Upper lobe of left lung (tissue), 4 donors: ENCODE results near the gene ZNF438.

ENCODE experiments used
- CTCF ChIP-seq, 6 experiments: fragments of 450-650 bp in 4 of 6; fragments of 200-600 bp in 2 of 6; sonication (generic) in 2 of 6; IDR thresholded peaks; one replicate each; pipeline ENCODE4 v1.5.1; 2016 to 2019; ENCODE audit warnings: antibody characterized with exemption in 6 of 6
- EP300 ChIP-seq, 4 donors: sonication (generic); formaldehyde crosslinking; IDR thresholded peaks; one replicate each; pipeline ENCODE4 v1.5.1; 2017; ENCODE audit warnings: antibody characterized with exemption in 4 of 4, control low read depth in 2 of 4
- POLR2A ChIP-seq, 4 donors: fragments of 450-650 bp; IDR thresholded peaks; one replicate each; pipeline ENCODE4 v1.5.1; 2016 to 2017; ENCODE audit warnings: antibody characterized with exemption in 4 of 4, mild to moderate bottlenecking in 2 of 4
- POLR2AphosphoS5 ChIP-seq, 2 donors: sonication (generic); formaldehyde crosslinking; IDR thresholded peaks; one replicate each; pipeline ENCODE4 v1.5.1; 2017; ENCODE audit warnings: antibody characterized with exemption in 2 of 2

- TF ChIP-seq CTCF (IDR thresholded peaks at IDR 0.05) (no peak), POLR2A (IDR thresholded peaks at IDR 0.05) (no peak), EP300 (IDR thresholded peaks at IDR 0.05) (peak in 1 of 4 donors; percentile 37), POLR2AphosphoS5 (IDR thresholded peaks at IDR 0.05) (peak in 1 of 2 donors; percentile 25)
These were observed 20.5 kb downstream of the ZNF438 start for GRCh38 chr10:31011017-31011664.
